Measurements from ENCODE around the gene EFNA4. TPM values are rescaled to one million over a fixed set of nuclear protein-coding genes. Genes with fewer than 3 reads are reported as not detected.
A peak's percentile ranks its signal among the peaks of the same experiment; 100 is the strongest.

The EFNA4 gene
- total RNA-seq, 1 experiment from 2014 or later = 8.0 TPM

DNA sequence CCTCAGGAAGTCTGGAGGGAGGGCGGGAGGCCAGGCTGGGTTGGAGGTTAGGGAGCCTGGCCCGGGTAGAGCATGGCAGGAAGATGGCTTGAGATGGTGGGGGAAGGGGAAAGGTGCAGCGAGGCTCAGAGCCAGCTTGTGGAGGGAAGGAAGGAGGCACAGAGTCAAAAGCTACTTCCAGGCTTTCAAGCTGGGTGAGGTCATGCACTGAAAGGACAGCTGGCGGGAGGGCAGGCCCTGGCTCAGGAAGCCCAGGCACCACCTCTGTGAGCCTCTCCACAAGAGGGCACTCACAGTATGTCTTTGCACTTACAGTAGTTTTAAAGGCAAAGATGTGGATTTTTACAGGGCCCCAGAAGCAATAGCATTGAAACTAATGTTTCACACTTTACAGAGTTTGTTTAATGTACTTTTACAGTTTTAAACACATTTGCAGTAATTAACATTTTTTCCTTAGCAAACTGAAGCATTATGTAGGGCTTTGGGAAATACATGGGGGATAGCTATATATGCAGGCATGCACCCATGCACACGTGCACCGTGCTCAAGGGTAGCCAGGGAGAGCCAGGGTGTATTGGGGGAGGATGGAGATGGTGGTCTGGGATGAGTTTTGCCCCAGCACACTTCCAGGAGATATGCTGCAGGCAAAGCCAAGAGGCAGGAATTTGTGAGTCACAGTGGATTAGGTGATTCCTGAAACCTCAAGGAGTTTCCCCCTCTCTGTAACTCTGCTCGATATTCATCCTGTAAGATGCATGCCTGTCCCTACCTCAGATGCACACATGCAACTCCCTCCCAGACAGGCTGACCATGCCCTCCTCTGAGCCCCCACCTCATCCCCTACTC is 18.5 kb upstream of the EFNA4 start:
- in situ Hi-C loops (cut with HindIII; ENCODE audit: low pct_unique_long_range_greater_than_20kb, low sequenced_read_pairs) = no loop called here
- DNase-seq (ENCODE audit: low read depth, low spot score) = peak; percentile 45
- H3K27ac ChIP-seq (ENCODE audit: low read length) = no peak overlapping the region
- no peaks in the 10 kb centered on the region for H3K9me3 ChIP-seq (ENCODE audit: control insufficient read depth, insufficient read depth, low read depth, low read length)
- H3K27me3 ChIP-seq (ENCODE audit: control insufficient read depth, insufficient read depth, low read length) = no peaks in the 10 kb centered on the region
- TF ChIP-seq SIN3A (IDR thresholded peaks at IDR 0.05; ENCODE audit: borderline replicate concordance, insufficient read depth, low read depth, low read length) = no peak
- no peak for TF ChIP-seq REST (IDR thresholded peaks at IDR 0.05; ENCODE audit: insufficient read depth in 1 of 2, low read depth in 2 of 2, low read length in 1 of 2)
- TF ChIP-seq TCF7L2 (IDR thresholded peaks at IDR 0.05; ENCODE audit: low read depth, low read length) = no peak
- peak; percentile 89 for TF ChIP-seq CTCF (IDR thresholded peaks at IDR 0.05)
- no peak for TF ChIP-seq POLR2AphosphoS5 (IDR thresholded peaks at IDR 0.05; ENCODE audit: low read depth, low read length)
- intact Hi-C loops (cut with micrococcal nuclease; ENCODE audit: unreplicated experiment) = no loop called here
- BruUV-seq (replicated peaks) = no TSS peak
- ChIA-PET CTCF (interaction anchor here (0.7 to 1.8 kb wide), 5 partner anchors 10 to 40 kb away, joined by 3 to 13 read pairs (median 5); no protein-coding TSS in a partner anchor), POLR2A (interaction anchor here (0.6 kb wide), 1 partner anchor 59 kb away, joined by 5 read pairs; no protein-coding TSS in a partner anchor)
- H3K36me3 ChIP-seq (ENCODE audit: control insufficient read depth, insufficient read depth, low read length) = no peaks in the 10 kb centered on the region
- peak; percentile 94 for ATAC-seq
- peaks cover 5% of the 10 kb centered on the region for H3K4me1 ChIP-seq (ENCODE audit: control insufficient read depth, insufficient read depth, low read length)
- no peak overlapping the region for H3K4me3 ChIP-seq (ENCODE audit: low read depth in 2 of 2, low read length in 2 of 2)

DNA sequence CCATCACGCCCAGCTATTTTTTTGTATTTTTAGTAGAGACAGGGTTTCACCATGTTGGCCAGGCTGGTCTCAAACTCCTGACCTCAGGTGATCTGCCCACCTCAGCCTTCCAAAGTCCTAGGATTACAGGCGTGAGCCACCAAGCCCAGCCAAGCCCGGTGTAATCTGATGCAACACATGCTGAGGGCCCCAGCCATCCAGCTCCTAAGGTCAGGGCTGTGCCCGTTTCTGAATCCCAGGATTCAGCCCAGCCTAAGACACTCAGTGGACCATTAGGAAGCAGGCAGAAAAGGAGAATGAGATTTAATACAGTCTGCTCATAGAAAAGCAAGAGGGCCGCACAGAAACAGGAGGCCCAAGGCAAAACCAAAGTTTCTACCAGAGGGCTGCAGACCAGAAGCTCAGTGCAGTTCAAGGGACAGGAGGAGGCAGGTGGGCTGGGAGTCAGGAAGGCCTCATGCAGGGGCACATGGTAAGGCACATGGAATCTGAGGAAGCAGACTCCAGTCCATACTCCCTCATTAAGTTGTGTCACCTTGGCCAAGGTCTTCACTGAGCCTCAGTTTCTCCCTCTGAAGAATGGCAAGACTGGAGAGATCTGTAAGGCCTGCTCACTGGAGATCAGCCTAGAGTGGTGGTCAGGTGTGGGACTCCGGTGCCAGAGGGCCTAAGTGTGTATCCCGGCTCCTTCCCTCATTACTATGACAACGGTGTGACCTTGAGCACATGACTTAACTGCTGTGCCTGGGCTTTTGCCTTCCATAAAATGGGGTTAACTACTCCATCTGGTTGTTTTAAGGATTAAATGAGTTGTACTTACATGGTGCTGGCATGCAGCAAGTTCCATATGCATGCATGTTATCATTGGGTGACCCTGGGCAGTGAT is 14.8 kb upstream of the EFNA4 start:
- H3K36me3 ChIP-seq (ENCODE audit: control insufficient read depth, insufficient read depth, low read length) = peaks cover 2% of the 10 kb centered on the region; the same call in 1 of the 2 replicates
- BruUV-seq (replicated peaks) = no TSS peak
- H3K27me3 ChIP-seq (ENCODE audit: control insufficient read depth, insufficient read depth, low read length) = no peaks in the 10 kb centered on the region
- CTCF ChIA-PET = interaction anchor here (1.0 kb wide), 1 partner anchor 54 kb away, joined by 7 read pairs; no protein-coding TSS in a partner anchor
- H3K4me1 ChIP-seq (ENCODE audit: control insufficient read depth, insufficient read depth, low read length) = peaks cover 14% of the 10 kb centered on the region
- DNase-seq (ENCODE audit: low read depth, low spot score) (no peak), ATAC-seq (no peak)
- POLR2A ChIA-PET = no interaction called here
- in situ Hi-C loops (cut with HindIII; ENCODE audit: low pct_unique_long_range_greater_than_20kb, low sequenced_read_pairs) = no loop called here
- no peak overlapping the region for H3K4me3 ChIP-seq (ENCODE audit: low read depth in 2 of 2, low read length in 2 of 2)
- H3K27ac ChIP-seq (ENCODE audit: low read length) = no peak overlapping the region; the same call in 1 of the 2 replicates
- H3K9me3 ChIP-seq (ENCODE audit: control insufficient read depth, insufficient read depth, low read depth, low read length) = no peaks in the 10 kb centered on the region
- no peak for TF ChIP-seq POLR2AphosphoS5 (IDR thresholded peaks at IDR 0.05; ENCODE audit: low read depth, low read length)
- no peak for TF ChIP-seq SIN3A (IDR thresholded peaks at IDR 0.05; ENCODE audit: borderline replicate concordance, insufficient read depth, low read depth, low read length)
- no peak for TF ChIP-seq REST (IDR thresholded peaks at IDR 0.05; ENCODE audit: insufficient read depth in 1 of 2, low read depth in 2 of 2, low read length in 1 of 2)
- TF ChIP-seq CTCF (IDR thresholded peaks at IDR 0.05) = no peak
- no peak for TF ChIP-seq TCF7L2 (IDR thresholded peaks at IDR 0.05; ENCODE audit: low read depth, low read length)
- intact Hi-C loops (cut with micrococcal nuclease; ENCODE audit: unreplicated experiment) = no loop called here
